GM21390 (cell line): ENCODE data around the gene BUD13.
"Not testable (repeated sequence)": the region's sequence is repeated elsewhere in the genome, so short reads cannot be mapped to it uniquely, and the experiment has no call there.

Source experiments
- ATAC-seq: cut with Tn5 transposase; IDR thresholded peaks from one replicate; pipeline ENCODE4 v1.9.1; 2021; ENCODE audit not compliant: unreplicated experiment

BUD13 gene

DNA sequence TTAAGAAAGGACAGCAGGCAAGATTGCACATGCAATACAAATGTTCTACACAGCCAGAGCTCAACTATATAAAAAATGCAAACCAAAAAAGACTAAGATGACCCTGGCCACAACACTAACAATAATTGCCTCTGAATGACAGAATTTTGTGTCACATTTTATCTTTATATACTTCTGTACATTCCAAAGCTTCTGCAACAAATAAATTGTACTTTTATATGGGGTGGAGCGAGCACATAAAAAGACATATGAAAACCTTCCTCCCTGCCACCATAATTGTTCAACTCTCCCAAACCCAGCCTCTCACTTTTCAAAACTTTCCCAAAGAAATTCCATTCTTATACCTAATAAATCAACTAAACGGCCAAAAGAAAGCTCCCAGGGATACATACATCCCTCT lies 10.7 kb downstream of the BUD13 start:
- ATAC-seq = no peak

DNA sequence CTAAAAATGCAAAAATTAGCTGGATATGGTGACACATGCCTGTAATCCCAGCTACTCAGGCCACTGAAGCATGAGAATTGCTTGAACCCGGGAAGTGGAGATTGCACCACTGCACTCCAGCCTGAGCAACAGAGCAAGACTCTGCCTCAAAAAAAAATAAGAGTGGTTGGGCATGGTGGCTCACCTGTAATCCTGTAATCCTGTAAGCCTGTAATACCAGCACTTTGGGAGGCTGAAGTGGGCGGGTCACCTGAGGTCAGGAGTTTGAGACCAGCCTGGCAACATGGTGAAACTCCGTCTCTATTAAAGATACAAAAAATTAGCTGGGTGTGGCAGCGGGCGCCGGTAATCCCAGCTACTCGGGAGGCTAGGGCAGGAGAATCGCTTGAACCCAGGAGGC lies 16.7 kb downstream of the BUD13 start:
- ATAC-seq = not testable (repeated sequence)

GRCh38 chr11:116750070-116750718 lies 22.6 kb downstream of the BUD13 start:
- ATAC-seq = no peak

GRCh38 chr11:116742104-116742503 lies 30.7 kb downstream of the BUD13 start:
- ATAC-seq = no peak

- no peak for ATAC-seq
Measured at GRCh38 chr11:116740741-116741140, 32.0 kb downstream of the BUD13 start.

- ATAC-seq = no peak
Measured at GRCh38 chr11:116738975-116739374, 33.8 kb downstream of the BUD13 start.

GRCh38 chr11:116736763-116737162 lies 36.0 kb downstream of the BUD13 start:
- no peak for ATAC-seq

GRCh38 chr11:116733969-116734508 lies 38.7 kb downstream of the BUD13 start:
- no peak for ATAC-seq

DNA sequence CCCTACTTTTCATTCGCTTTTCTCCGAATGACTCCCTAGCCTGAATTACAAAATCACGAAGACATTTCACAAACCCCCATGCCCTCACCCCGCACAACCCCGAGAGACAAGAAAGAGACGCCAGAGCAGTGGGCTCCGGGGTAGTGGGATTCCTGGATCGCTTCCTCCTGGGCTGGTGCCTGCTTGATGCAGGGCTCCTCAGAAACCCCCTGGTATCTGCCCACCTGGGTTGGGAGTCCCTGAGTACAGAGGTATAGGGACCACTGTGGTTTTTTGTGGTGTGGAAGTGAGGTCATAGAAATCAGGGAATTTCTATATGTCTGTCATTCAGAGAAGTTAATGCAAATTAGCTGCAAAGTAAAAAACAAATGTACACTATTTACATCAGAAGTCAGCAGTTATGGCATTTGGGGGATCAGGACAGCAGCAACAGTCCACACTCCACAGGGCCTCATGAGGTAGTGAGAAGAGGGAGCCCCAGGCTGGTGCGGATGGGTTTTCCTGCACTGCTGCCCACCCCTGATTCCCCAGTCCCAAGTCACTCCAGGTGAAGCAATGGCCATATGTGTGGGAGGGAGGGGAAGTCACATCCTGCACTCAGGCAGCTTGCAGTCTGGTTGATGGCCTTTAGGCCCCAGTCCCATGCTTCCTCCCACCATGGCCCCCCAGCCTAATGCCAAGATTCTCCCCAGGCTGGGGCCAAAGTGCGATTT lies 39.6 kb downstream of the BUD13 start:
- ATAC-seq = no peak

GRCh38 chr11:116732271-116733042 lies 40.3 kb downstream of the BUD13 start:
- no peak for ATAC-seq

GRCh38 chr11:116731821-116732220 lies 41.0 kb downstream of the BUD13 start:
- ATAC-seq = no peak

DNA sequence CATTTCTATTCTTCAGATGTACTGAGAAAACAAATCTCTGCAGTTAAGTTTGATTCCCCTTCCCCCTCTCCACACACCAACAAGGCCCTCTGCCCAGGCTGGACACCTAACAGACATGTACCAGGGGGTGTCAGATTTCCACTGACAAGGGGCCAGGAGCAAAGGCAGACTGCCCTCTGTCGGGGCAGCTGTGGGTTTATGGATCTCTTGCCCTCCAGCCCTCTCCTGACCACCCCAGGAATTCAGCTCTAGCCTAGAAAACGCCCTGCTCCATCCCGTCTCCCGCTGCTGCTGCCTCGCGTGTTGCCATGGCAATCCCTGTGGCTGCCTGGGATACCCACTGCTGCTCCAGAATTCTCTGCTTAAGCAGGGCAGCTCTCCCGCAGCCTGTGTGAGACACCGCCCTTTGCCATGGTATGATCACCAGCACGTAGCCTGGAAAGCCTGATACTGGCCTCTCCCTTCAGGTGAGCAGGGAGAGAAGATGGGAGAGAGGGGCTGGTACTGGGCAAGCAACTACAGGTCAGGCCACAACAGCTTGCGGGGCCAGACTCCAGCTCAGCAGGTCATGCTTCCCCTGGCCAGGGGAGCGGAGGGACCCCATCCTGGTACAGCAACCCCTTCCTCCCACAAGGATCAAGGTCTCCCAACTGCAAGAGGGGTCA lies 41.6 kb downstream of the BUD13 start:
- ATAC-seq = no peak

DNA sequence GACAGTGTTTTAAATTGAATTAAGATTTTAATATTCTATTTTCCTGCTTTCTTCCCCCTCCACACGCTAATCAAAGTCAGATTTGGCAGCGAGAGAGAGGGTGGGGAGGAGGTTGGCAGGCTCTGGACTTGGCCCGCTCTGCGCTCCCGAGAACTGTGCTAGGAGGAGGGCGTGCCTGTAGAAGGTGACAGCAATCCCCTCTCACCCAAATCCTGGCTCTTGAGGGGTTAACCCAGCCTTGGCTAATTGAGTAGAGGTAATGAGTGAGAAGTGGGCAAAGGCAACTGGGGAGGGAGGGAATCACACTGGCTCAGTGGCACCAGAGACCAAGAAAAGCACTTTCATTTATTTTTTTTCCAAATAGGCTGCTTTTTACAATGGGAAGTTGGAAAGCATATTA lies 42.2 kb downstream of the BUD13 start:
- ATAC-seq = no peak

DNA sequence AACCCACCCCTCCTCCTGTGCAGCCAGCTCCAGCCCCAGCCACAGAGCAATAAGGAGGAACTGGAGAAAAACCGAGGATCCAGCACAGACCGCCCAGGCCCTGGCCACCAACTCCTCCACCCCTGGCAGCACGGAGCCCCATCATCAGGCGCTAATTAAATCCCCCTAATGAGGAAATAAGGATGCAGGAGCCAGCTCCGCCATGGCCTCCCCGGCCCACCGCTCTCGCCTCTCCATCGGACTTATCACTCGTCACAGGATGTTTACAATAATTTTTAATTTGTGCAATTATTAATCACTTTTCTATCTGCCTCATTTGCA lies 42.6 kb downstream of the BUD13 start:
- no peak for ATAC-seq

DNA sequence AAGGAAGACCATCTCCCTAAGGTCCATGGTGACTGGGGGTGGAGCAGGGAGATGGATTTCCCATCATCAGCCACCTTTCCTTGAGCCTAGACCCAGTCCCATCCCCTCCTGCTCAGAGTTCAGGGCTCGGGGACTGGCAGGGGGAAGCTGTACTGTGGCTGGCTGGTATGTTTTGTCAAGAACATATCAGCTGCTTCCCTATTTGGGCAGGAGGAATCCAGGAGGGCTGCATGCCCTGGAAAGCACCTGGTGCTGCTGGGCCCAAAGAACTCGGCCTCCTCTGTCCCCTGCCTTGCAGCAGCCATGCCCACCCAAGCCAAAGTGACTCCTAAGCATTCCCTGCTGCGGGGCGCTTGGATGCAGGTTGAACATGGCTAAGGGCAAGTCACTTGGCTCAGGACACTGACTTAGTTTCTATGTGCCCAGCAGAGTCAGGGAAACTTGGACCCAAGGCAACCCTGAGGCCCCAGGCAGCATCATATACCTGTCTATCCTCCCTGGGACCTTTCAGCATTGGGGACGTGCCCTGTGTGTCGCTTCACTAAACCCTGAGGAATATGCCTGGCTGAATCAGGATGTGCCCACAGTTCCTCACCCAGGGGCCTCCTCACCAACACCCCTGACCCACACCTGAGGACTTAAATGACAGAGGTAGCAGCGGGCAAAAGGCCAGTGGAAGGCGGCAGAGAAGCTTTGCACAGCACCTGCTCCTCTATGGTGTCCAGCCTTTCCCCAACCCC lies 43.1 kb downstream of the BUD13 start:
- ATAC-seq = no peak

DNA sequence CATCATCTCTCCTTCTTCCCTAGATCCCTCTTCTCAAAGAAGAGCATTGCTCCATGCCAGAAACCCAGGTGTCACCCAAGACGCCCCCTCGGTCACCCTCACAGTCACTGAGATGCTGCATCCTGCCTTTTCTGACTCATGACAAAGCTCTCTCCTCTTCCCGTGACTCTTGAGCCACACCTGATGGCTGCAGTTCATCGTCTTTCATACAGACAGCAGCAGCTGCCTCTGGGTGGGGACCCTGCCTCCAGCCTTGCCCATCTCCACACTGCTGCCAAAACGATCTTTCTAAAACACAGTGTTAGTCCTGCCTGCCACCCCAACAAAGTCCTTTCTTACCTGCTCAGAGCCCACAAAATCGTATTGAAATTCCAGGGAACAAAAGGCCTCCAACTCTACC lies 44.8 kb downstream of the BUD13 start:
- ATAC-seq = no peak

GRCh38 chr11:116725434-116726221 lies 47.2 kb downstream of the BUD13 start:
- no peak for ATAC-seq

GRCh38 chr11:116724813-116725212 lies 48.0 kb downstream of the BUD13 start:
- ATAC-seq = no peak

GRCh38 chr11:116723511-116723910 lies 49.3 kb downstream of the BUD13 start:
- no peak for ATAC-seq

DNA sequence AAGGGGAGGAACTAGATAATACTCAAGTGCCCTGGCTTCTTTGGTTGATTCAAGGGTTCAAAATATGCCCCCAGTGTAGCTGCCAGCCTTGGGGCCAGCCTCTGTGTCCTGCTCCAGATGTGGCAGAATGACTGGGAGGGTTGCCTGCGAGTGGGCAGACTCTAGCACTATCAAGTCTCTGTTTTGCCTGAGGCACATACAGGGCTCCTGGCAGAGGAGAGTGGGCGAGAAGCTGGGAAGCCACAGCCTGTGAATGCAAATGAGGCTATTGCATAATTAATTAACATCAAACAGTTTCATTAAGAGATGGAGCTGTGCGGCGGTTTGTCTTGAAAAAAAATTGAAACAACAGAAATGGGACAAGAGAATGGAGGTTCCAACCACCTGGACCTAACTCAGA lies 50.8 kb downstream of the BUD13 start:
- ATAC-seq = no peak
